K562 (cell line): Measurements from ENCODE around the gene C2orf92.

Source experiments
- CBX3 ChIP-seq, 2 experiments: IDR thresholded peaks; 1 replicate in 1 of 2; 2 replicates in 1 of 2; pipeline ENCODE4 v1.6.1; 2012; ENCODE audit warnings: inconsistent platforms in 2 of 2, low read length in 2 of 2, borderline replicate concordance in 1 of 2, control low read depth in 1 of 2
- FOSL1 ChIP-seq: fragments of 200-800 bp; sonication (Bioruptor generic); conservative IDR thresholded peaks from 2 replicates; pipeline ENCODE4 v1.6.1; 2016; ENCODE audit warnings: missing genetic modification characterization, missing compliant biosample characterization
- GATA2 ChIP-seq: sonication (generic); formaldehyde crosslinking; IDR thresholded peaks from 2 replicates; pipeline ENCODE4 v1.4.0; 2020; ENCODE audit warnings: mild to moderate bottlenecking, missing genetic modification reagents
- HNRNPH1 ChIP-seq: fragments of 200-400 bp; formaldehyde crosslinking; optimal IDR thresholded peaks from 2 replicates; pipeline ENCODE3; 2017; ENCODE audit warnings: low read depth, mild to moderate bottlenecking, low read length, moderate library complexity
- MXI1 ChIP-seq: IDR thresholded peaks from 2 replicates; pipeline ENCODE4 v1.6.1; 2011; ENCODE audit warnings: low read depth, mild to moderate bottlenecking, improper control_type of control experiment, low read length
- MYC ChIP-seq, 2 experiments: fragments of 250-450 bp in 1 of 2; sonication (Bioruptor Pico) in 1 of 2; IDR thresholded peaks; 2 replicates each; pipeline versions ENCODE4 v1.5.1 to v1.6.1; 2012 to 2021; ENCODE audit warnings: low read depth in 2 of 2, borderline replicate concordance in 1 of 2, improper control_type of control experiment in 1 of 2, low read length in 1 of 2, mild to moderate bottlenecking in 1 of 2, moderate library complexity in 1 of 2
- POLR2A ChIP-seq: fragments of 450-650 bp; conservative IDR thresholded peaks from 2 replicates; pipeline ENCODE4 v1.6.1; 2016
- RBBP5 ChIP-seq: fragments of 200-600 bp; sonication (generic); IDR thresholded peaks from 2 replicates; pipeline ENCODE4 v1.6.1; 2012; ENCODE audit warnings: borderline replicate concordance, mild to moderate bottlenecking, low read length, control low read depth, inconsistent platforms; ENCODE audit not compliant: insufficient read depth, poor library complexity, severe bottlenecking
- ZNF239 ChIP-seq: fragments of 250-450 bp; sonication (Bioruptor Pico); IDR thresholded peaks from 2 replicates; pipeline ENCODE4 v1.4.0; 2020; ENCODE audit warnings: mild to moderate bottlenecking
- TF ChIP-seq, protein P1 (sequence below), 3 experiments: IDR thresholded peaks in 2 of 3; conservative IDR thresholded peaks in 1 of 3; 2 replicates each; pipeline ENCODE4 v1.5.1; 2011 to 2012; ENCODE audit warnings: low read length in 3 of 3, mild to moderate bottlenecking in 3 of 3, control low read depth in 2 of 3, improper control_type of control experiment in 1 of 3, inconsistent platforms in 1 of 3, low read depth in 1 of 3, mixed read lengths in 1 of 3, moderate library complexity in 1 of 3; ENCODE audit not compliant: insufficient read depth in 2 of 3
- TF ChIP-seq, protein P2 (sequence below): sonication (generic); formaldehyde crosslinking; IDR thresholded peaks from 2 replicates; pipeline ENCODE4 v1.9.0; 2022; ENCODE audit warnings: mild to moderate bottlenecking, missing genetic modification reagents
- TF ChIP-seq, protein P3 (sequence below), 2 experiments: fragments of 450-650 bp; IDR thresholded peaks; 2 replicates each; pipeline ENCODE4 v1.6.1; 2016
- TF ChIP-seq, protein P4 (sequence below): sonication (generic); formaldehyde crosslinking; IDR thresholded peaks from 2 replicates; pipeline ENCODE4 v1.8.1; 2022; ENCODE audit warnings: missing genetic modification reagents

DNA sequence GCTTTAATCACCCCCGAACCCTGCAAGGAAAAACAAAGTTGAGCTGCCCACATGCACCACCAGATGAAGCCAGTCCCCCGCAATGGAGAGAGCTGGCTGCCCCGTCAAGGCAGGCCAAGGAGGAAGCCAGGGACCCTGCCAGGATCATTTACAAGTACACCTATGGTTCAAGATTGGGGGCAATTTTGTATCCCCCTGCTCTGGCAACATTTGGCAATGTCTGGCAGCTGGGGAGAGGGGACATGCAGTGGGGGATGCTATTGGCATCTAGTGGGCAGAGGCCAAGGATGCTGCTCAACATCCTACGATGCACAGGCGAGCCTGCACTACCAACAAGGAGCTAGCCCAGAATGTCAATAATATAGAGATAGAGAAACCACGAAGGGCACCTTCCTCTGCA, 7.6 kb upstream of the C2orf92 start:
- TF ChIP-seq, protein P1, sequence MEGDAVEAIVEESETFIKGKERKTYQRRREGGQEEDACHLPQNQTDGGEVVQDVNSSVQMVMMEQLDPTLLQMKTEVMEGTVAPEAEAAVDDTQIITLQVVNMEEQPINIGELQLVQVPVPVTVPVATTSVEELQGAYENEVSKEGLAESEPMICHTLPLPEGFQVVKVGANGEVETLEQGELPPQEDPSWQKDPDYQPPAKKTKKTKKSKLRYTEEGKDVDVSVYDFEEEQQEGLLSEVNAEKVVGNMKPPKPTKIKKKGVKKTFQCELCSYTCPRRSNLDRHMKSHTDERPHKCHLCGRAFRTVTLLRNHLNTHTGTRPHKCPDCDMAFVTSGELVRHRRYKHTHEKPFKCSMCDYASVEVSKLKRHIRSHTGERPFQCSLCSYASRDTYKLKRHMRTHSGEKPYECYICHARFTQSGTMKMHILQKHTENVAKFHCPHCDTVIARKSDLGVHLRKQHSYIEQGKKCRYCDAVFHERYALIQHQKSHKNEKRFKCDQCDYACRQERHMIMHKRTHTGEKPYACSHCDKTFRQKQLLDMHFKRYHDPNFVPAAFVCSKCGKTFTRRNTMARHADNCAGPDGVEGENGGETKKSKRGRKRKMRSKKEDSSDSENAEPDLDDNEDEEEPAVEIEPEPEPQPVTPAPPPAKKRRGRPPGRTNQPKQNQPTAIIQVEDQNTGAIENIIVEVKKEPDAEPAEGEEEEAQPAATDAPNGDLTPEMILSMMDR (IDR thresholded peaks at IDR 0.05 in 2 of 3, conservative IDR thresholded peaks at IDR 0.05 in 1 of 3; ENCODE audit: insufficient read depth in 2 of 3, low read depth in 1 of 3, low read length in 3 of 3), result no peak
- TF ChIP-seq GATA2 (CRISPR knock-in tag) (no peak), POLR2A (no peak), FOSL1 (tag) (no peak), CBX3 (IDR thresholded peaks at IDR 0.05; ENCODE audit: borderline replicate concordance in 1 of 2, low read length in 2 of 2) (no peak), HNRNPH1 (no peak), ZNF239 (CRISPR knock-in tag) (no peak), MXI1 (no peak), RBBP5 (no peak), MYC (IDR thresholded peaks at IDR 0.05; ENCODE audit: low read depth, low read length) (no peak), MYC (CRISPR knock-in tag; IDR thresholded peaks at IDR 0.05; ENCODE audit: borderline replicate concordance, low read depth) (no peak)
- TF ChIP-seq, protein P2, sequence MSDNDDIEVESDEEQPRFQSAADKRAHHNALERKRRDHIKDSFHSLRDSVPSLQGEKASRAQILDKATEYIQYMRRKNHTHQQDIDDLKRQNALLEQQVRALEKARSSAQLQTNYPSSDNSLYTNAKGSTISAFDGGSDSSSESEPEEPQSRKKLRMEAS (CRISPR knock-in tag), result no peak
- TF ChIP-seq, protein P3, sequence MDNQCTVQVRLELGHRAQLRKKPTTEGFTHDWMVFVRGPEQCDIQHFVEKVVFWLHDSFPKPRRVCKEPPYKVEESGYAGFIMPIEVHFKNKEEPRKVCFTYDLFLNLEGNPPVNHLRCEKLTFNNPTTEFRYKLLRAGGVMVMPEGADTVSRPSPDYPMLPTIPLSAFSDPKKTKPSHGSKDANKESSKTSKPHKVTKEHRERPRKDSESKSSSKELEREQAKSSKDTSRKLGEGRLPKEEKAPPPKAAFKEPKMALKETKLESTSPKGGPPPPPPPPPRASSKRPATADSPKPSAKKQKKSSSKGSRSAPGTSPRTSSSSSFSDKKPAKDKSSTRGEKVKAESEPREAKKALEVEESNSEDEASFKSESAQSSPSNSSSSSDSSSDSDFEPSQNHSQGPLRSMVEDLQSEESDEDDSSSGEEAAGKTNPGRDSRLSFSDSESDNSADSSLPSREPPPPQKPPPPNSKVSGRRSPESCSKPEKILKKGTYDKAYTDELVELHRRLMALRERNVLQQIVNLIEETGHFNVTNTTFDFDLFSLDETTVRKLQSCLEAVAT (IDR thresholded peaks at IDR 0.05), result no peak
- TF ChIP-seq, protein P4, sequence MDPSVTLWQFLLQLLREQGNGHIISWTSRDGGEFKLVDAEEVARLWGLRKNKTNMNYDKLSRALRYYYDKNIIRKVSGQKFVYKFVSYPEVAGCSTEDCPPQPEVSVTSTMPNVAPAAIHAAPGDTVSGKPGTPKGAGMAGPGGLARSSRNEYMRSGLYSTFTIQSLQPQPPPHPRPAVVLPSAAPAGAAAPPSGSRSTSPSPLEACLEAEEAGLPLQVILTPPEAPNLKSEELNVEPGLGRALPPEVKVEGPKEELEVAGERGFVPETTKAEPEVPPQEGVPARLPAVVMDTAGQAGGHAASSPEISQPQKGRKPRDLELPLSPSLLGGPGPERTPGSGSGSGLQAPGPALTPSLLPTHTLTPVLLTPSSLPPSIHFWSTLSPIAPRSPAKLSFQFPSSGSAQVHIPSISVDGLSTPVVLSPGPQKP (CRISPR knock-in tag), result no peak
